ENCODE measurements around the gene WDR33.
"Not testable (repeated sequence)": the region's sequence is repeated elsewhere in the genome, so short reads cannot be mapped to it uniquely, and the experiment has no call there.

WDR33 gene

DNA sequence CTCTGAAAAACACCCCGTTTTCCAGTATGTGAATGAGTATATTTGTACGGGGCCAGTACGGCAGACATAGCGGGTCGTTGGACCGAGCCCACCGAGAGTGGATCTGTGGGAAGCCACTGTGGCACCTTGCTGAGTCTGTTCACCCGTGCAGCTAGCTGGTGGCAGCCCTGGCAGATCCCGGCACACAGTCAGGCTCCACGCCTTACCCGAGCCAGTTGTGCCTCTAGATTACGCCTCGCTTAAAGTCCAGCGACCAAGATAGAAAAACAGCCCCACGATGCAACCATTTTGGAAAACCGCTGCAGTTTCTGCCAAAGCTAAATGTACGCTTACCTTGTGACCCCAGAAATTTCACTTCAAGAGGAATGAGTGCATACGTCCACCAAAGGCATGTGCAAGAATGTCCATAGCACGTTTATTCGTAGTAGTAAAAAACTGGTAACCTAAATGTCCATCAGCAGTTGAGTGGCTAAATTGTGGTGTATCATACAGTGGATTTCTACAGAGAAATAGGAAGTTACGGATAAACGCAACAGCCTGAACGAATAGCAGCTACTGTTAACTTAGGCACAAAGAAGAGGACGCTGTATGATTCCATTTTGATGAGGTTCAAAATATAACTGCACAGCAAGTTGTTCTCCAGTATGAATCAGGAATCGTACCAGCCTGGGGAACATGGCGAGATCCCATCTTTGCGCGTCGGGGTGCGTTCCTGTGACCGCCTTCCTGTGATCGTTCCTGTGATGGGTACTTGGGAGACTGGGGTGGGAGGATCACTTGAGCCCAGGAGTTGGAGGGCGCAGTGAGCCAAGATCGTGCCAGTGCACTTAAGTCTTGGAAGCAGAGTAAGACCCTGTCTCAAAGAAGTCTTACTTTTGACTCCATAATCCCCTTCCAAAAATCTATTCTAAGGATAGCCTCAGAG is 688 bp upstream of the WDR33 start:
- no peak for DNase-seq (ENCODE audit: low read depth in 3 of 3, low spot score in 1 of 3)

DNA sequence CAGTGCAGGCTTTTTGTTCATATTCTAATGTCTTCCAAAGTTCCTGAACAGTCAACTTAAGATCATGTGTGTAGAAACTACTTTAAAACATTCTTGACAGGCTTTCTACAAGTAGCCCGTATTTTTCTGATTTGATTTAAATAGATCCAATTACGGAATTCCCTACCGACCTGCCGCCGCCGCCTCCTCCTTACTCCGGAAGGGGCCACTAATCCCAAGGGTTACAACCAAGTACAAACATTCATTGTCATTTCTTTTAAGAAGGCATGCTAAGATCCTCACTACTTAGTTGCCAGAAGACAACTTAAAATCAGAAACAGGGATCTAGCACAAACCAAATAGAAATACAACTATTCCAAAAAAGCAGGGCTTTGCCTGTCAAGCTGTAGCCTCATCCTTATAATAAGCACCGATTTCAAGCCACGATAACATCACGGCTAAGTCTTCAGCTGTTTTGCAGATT is 784 bp downstream of the WDR33 start:
- no peak for DNase-seq (ENCODE audit: low read depth in 3 of 3, low spot score in 1 of 3)

DNA sequence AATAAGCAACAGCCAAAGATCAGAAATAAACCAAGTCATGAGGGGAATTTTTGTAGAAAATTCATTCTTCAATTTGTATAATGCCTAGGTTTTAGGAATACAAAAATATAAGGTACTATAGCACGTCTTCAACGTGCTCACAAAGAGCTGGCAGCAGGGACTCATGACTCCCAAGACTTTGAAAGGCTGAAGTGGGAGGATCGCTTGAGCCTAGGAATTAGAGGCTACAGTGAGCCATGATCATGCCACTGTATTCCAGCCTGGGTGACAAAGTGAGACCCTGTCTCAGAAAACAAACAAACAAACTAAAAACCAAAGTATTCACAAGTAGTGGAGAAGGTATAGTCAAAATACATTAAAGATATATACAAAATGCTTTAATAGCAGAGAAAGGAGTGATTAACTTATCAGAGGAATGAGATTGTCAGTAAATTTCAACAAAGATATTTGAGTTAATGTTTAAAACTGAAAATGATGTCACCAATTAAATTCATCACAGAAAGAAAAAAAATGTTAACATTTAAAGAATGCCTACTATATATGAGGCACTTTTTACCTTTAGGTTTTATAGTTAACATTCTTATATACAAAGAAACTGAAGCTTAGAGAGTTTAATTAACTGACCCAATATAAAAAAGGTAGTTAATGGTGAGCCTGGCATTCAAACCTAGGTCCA is 3.2 kb downstream of the WDR33 start:
- no peak for DNase-seq (ENCODE audit: low read depth in 3 of 3, low spot score in 1 of 3)

DNA sequence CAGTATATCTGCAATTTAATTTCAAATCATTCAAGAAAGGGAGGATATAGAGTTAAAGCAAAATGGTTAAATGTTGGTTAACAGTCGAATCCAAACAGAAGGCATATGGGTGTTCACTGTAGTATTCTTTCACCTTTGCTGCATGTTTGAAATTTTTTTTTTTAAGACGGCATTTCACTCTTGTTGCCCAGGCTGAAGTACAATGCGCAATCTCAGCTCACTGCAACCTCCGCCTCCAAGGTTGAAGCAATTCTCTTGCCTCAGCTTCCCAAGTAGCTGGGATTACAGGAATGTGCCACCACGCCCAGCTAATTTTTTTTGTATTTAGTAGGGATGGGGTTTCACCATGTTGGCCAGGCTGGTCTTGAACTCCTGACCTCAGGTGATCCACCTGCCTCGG is 4.1 kb downstream of the WDR33 start:
- not testable (repeated sequence) for DNase-seq (ENCODE audit: low read depth in 3 of 3, low spot score in 1 of 3)

DNA sequence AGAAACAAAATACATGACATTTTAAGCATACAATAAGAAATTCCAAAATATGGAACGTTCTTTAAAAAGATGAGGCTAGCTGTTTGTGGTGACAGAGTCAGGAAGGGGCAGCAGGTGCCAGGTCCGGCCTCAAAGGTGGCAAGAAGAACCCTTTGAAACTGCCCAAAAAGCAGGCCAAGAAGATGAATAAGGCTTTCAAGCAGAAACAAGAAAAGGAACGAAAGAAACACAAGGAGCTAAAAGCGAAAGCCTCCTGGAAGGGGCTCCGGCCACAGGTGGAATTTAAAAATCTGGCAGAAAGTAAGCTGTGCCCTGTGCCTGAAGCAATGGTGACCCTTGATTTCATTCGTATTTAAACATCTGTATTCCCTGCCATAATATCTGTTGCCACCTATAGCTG is 5.5 kb downstream of the WDR33 start:
- no peak for DNase-seq (ENCODE audit: low read depth in 3 of 3, low spot score in 1 of 3)

DNA sequence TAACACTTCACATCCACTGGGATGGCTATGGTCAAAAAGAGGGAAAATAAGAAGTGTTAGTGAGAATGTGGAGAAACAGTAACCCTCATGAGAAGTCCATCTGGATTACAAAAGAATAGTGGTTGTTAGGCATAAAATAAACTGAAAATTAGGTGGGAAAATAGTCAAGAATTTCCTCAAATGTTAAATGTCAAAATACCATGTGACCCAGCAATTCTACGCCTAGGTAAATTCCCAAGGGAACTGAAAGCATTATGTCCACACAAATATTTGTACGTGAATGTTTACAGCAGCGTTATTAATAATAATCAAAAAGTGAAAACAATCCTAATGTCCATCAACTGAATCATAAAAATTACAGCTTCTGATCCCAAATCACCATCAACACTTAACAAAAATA is 11.0 kb downstream of the WDR33 start:
- DNase-seq (ENCODE audit: low read depth in 3 of 3, low spot score in 1 of 3): no peak

DNA sequence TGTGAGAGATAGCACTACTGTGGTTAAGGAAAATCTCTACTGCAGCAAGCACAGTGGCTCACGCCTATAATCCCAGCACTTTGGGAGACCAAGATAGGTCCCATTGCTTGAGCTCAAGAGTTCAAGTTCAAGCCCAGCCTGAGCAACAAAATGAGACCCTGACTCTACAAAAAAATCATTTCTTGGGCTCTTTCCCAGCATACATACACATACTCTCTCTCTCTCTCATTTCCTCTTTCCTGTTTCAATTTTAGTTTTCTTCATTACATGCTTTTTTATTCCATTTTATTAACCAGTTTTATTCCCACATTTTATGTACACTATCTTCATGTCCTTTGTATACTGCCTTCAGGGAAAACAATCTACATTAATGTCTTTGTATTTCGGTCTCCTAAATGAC is 14.6 kb downstream of the WDR33 start:
- DNase-seq (ENCODE audit: low read depth in 3 of 3, low spot score in 1 of 3): no peak

DNA sequence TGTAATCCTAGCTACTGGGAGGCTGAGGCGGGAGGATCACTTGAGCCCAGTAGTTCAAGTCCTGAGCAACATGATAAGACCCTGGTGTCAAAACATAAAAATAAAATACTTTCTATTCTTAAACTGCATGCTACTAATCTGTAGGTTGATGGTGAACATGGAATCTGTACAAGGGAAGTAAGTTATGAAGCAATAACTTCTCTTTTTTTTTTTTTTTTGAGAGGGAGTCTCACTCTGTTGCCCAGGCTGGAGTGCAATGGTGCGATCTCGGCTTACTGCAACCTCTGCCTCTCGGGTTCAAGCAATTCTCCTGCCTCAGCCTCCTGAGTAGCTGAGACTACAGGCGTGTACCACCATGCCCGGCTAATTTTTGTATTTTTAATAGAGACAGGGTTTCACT is 16.1 kb downstream of the WDR33 start:
- not testable (repeated sequence) for DNase-seq (ENCODE audit: low read depth in 3 of 3, low spot score in 1 of 3)

DNA sequence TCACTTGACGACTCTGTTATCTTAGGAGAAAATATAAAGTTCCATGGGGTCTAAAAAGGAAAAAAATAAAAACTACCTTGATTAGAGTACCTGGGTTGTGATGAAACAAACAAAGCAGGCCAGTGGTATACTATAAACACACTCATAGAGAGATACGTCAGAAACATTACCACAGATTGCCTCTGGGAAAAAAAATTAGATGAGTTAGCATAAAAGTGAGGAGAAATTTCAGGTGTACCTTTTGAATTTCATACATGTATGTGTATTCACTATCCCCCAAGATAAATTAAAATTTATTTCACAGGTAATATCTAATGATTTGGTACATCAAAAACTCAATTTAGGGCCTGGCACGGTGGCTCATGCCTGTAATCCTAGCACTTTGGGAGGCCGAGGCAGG is 18.2 kb downstream of the WDR33 start:
- no peak for DNase-seq (ENCODE audit: low read depth in 3 of 3, low spot score in 1 of 3)

DNA sequence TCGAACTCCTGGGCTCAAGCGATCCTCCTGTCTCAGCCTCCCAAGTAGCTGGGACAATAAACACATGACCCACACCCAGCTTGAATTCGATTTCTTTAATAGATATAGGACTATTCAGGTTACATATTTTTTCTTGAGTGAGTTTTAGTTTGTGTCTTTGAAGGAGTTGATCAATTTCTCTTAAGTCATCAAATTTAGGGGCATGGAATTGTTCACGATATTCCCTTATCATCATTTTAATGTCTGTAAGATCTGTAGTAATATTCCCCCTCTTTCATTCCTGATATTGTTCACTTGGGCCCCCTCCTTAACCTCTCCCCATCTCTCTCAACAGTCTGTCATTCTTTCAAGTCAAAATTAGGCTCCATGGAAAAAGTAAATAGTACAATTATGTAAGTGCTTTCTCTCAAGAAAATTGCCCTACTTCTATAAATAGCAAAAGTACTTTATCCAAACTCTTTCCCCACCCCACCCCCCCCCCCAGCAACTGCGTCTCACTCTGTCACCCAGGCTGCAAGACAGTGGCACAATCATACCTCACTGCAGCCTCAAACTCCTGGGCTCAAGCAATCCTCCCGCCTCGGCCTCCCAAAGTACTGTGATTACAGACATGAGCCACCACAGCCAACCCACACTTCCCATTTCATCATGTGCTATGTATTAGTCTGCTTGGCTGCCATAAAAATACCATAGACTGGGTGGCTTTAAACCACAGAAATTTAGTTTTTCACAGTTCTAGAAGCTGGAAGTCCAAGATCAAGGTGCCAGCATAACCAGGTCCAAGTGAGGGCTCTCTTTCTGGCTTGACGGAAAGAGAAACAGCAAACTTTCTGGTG is 20.1 kb downstream of the WDR33 start:
- DNase-seq (ENCODE audit: low read depth in 3 of 3, low spot score in 1 of 3): no peak

DNA sequence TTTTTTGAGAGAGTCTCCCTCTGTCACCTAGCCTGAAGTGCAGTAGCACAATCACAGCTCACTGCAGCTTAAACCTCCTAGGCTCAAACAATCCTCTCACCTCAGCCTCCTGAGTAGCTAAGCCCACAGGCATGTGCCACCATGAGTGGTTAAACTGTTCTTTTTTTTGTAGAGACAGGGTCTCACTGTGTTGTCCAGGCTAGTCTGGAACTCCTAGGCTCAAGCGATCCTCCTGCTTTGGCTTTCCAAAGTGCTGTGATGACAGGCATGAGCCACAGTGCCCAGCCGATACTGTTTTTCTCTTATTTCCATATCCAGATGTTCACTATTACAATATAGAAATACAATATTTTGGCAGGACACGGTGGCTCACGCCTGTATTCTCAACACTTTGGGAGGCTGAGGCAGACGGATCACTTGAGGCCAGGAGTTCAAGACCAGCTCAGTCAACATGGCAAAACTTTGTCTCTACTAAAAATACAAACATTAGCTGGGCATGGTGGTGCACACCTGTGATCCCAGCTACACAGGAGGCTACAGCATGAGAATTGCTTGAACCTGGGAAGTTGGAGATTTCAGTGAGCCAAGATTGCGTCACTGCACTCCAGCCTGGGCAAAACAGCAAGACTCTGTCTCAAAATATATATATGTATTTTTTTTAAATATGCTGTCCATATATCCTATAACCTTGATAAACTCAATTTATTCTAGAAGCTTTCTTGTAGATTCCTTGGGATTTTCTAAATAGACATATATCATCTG is 24.7 kb downstream of the WDR33 start:
- DNase-seq (ENCODE audit: low read depth in 3 of 3, low spot score in 1 of 3): no peak

DNA sequence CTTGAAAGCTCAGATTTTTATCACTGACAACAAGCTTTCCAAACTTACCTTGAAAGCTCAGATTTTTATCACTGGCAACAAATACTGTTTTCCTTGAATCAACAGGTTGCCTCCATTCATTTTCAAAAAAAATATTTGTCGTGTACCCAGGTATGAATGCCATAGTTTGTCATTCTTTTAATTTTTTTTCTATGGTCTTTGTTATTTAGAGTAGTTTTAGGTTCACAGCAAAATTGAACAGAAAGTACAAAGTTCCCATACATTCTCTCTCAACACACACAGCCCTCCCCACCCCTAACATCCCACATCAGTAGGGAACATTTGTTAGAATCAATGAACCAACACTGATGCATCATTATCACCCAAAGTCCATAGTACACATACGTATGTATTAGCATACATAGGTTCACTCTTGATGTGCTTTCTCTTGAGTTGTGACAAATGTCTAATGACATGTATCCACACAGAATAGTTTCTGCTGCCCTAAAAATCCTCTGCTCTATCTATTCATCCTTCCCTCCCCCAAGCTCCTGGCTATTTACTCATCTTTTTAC is 25.9 kb downstream of the WDR33 start:
- DNase-seq (ENCODE audit: low read depth in 3 of 3, low spot score in 1 of 3): no peak

DNA sequence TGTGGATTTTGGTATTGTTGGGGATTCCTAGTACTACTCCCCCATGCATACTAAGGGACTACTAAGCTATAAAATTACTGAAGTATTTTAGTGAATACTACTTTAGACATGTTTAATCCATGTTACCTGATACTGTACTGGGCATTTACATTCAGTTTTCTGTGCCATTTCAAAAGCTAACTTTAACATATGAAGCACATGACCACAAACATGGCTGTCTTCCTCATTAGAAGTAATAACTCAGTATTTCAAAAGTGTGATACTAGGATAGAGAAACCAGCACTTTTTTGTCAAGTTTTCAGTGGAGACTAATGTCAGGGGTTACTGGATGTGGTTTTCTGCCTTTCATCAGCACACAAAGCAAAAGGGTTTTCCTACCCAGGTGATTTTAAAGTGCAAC is 27.9 kb downstream of the WDR33 start:
- DNase-seq (ENCODE audit: low read depth in 3 of 3, low spot score in 1 of 3): no peak

DNA sequence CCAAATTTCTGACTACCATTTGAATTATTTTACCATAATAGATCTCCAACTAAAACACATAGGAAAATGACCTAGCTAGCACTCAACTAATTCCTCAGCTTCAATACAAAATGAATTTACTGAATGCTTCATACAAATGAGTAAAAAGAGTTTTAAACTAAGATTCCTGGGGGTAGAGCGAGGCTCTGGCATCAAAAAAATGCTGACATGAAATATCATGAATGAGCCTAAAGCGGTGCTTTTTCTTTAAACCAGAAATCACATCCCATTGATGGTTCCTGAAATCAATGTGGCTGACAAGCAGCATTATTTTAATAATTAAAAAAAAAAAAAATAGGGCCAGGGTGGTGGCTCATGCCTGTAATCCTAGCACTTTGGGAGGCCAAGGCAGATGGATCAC is 32.1 kb downstream of the WDR33 start:
- no peak for DNase-seq (ENCODE audit: low read depth in 3 of 3, low spot score in 1 of 3)

DNA sequence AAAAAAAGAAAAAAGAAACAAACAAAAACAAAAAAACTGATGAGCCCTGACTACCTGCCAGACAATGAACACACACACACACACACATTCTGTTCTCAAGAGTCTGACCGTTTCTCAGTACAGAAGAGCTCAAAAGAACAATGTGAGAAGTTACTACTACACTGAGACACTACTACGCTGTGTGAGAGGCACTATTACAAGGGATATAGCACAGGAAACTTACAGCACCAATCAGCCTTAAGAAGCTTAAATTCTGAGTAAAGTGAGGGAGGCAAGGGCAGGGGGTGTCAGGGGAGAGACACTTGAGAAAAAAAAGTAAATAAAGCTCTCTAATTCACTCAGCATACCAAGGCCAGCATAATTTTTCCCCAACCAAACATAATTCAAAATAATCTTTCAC is 32.5 kb downstream of the WDR33 start:
- no peak for DNase-seq (ENCODE audit: low read depth in 3 of 3, low spot score in 1 of 3)

DNA sequence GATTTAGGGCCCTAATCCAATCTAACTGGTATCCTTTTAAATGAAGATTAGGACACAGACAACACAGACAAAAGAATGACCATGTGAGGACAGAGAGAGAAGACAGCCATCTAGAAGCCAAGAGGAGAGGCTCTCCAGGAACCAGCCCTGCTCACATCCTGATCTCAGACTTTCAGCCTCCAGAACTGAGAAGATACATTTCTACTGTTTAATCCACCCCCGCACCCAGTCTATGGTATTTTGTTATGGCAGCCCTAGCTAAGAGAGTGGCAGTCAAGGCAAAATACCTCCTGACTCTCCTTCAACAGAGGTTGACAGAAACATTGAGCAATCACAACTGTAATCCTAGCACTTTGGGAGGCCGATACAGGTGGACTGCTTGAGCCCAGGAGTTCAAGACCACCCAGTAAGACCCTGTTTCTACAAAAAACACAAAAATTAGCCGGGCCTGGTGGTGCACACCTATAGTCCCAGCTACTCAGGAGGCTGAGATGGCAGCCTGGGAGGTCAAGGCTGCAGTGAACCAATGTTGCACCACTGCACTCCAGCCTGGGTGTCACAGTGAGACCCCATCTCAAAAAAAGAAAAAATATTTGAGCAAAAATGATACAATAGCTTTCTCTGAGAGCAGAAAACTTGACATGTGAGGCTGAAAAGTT is 34.7 kb downstream of the WDR33 start:
- no peak for DNase-seq (ENCODE audit: low read depth in 3 of 3, low spot score in 1 of 3)

DNA sequence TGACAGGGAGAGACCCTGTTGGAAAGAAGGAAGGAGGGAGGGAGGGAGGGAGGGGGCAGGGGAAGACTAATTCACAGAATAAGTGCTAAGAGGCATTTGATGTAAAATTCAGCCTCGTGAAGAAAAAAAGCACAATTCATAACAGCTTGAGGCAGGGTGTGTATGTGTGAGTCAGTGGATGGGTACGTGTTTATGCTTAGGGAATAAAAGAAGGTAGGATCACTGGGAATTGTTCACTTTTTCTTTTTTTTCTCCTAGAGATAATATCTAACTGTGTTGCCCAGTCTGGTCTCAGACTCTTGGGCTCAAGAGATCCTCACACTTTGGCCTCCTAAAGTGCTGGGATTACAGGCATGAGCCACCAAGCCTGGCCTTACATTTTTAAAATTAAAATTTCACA is 39.2 kb downstream of the WDR33 start:
- DNase-seq (ENCODE audit: low read depth in 3 of 3, low spot score in 1 of 3): no peak

DNA sequence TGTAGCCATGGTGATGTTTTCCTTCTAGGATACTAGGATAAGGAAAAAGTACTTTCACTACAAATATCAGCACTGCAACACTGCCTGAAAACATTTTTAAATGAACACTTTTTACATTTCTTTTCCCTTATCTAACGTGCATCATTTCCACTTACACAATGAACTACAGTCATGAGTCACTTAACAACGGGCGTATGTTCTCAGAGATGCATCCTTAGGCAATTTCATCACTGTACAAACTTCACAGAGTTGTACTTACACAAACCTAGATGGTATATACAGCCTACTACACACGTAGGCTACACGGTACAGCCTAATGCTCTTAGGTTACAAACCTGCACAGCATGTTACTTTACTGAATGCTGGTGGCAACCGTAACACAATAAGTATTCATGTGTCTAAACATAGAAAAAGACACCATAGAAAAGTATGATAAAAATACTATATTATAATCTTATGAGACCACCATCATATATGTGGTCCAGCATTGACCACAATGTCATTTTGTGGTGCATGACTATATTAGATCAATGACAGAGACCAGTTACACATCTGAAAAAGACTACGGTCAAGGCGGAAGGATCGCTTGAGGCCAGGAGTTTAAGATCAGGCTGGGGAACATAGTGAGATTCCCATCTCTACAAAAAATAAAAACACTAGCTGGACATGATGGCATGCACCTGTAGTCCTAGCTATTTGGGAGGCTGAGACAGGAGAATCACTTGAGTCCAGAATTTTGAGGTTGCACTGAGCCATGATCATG is 39.8 kb downstream of the WDR33 start:
- DNase-seq (ENCODE audit: low read depth in 3 of 3, low spot score in 1 of 3): no peak

DNA sequence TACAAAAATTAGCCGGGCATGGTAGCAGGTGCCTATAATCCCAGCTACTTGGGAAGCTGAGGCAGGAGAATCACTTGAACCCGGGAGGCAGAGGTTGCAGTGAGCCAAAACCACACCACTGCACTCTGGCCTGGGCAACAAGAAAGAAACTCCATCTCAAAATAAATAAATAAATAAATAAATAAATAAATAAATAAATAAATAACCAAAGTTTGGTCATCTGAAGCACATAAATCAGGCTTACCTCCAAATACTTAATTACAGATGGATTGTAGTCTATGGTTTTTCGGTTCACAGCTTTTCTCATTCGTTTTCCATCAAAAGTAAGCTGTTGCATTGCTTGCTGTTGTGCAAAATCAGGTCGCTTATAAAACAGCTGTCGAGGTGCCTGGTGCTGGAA is 40.4 kb downstream of the WDR33 start:
- DNase-seq (ENCODE audit: low read depth in 3 of 3, low spot score in 1 of 3): not testable (repeated sequence)
